CD4-positive, alpha-beta T cell (primary cell): Measurements from ENCODE around the gene DFFA. TPM values are rescaled to one million over a fixed set of nuclear protein-coding genes. Genes with fewer than 3 reads are reported as not detected.
"Not testable (repeated sequence)": the region's sequence is repeated elsewhere in the genome, so short reads cannot be mapped to it uniquely, and the experiment has no call there.

Experiments
- ATAC-seq: fragments of 200-7000 bp; cut with Tn5 transposase; one replicate; pipeline ENCODE4 v1.10.0; 2022; ENCODE audit warnings: mild to moderate bottlenecking; ENCODE audit not compliant: poor library complexity
- CTCF ChIA-PET: fragments of 350-600 bp; sonication (Branson Sonifier 250); formaldehyde crosslinking; loops from one replicate; lab custom pipeline; 2021; ENCODE audit warnings: antibody characterized with exemption, inconsistent platforms; lab: Charles Lee
- POLR2A ChIA-PET: fragments of 350-600 bp; sonication (Branson Sonifier 250); formaldehyde crosslinking; loops from one replicate; lab custom pipeline; 2021; ENCODE audit warnings: antibody characterized with exemption, inconsistent platforms; lab: Charles Lee
- DNase-seq, 14 experiments: peaks; one replicate each; pipeline ENCODE4 v3.0.0-alpha.2; 2013 to 2020; ENCODE audit warnings: mixed read lengths in 2 of 14
- H3K27ac ChIP-seq, 2 donors: one replicate each; pipeline versions ENCODE4 v1.5.1 to v1.7.0; 2013; ENCODE audit warnings: low read length in 2 of 2, low read depth in 1 of 2, mild to moderate bottlenecking in 1 of 2
- H3K27me3 ChIP-seq, 2 experiments: 1 replicate in 1 of 2; 2 replicates in 1 of 2; pipeline versions ENCODE4 v1.6.1 to v1.7.0; 2013; ENCODE audit warnings: low read length in 2 of 2, control low read depth in 1 of 2, mild to moderate bottlenecking in 1 of 2, moderate library complexity in 1 of 2; ENCODE audit not compliant: insufficient read depth in 2 of 2, control insufficient read depth in 1 of 2
- H3K36me3 ChIP-seq: one replicate; pipeline ENCODE4 v1.6.1; 2013; ENCODE audit warnings: low read length, control low read depth; ENCODE audit not compliant: insufficient read depth
- H3K4me1 ChIP-seq: one replicate; pipeline ENCODE4 v1.6.1; 2013; ENCODE audit warnings: low read length, control low read depth; ENCODE audit not compliant: insufficient read depth
- H3K4me3 ChIP-seq: one replicate; pipeline ENCODE4 v1.5.1; 2013; ENCODE audit warnings: mild to moderate bottlenecking, low read length, moderate library complexity
- H3K9me3 ChIP-seq, 2 experiments: 1 replicate in 1 of 2; 2 replicates in 1 of 2; pipeline versions ENCODE4 v1.6.1 to v1.7.0; 2013; ENCODE audit warnings: low read length in 2 of 2, mild to moderate bottlenecking in 2 of 2, control low read depth in 1 of 2, moderate library complexity in 1 of 2; ENCODE audit not compliant: control insufficient read depth in 1 of 2, insufficient read depth in 1 of 2
- H3K27ac Mint-ChIP-seq: one replicate; pipeline ENCODE4 v1.8.0; 2020; ENCODE audit warnings: mixed read lengths
- H3K27me3 Mint-ChIP-seq: one replicate; pipeline ENCODE4 v1.8.0; 2021; ENCODE audit warnings: mixed read lengths
- H3K36me3 Mint-ChIP-seq: one replicate; pipeline ENCODE4 v1.8.0; 2021; ENCODE audit warnings: low read depth, mixed read lengths
- H3K4me1 Mint-ChIP-seq: one replicate; pipeline ENCODE4 v1.8.0; 2021; ENCODE audit warnings: low read depth, mixed read lengths
- H3K4me3 Mint-ChIP-seq: one replicate; pipeline ENCODE4 v1.8.0; 2020; ENCODE audit warnings: mild to moderate bottlenecking, mixed read lengths
- H3K9me3 Mint-ChIP-seq: one replicate; pipeline ENCODE4 v1.8.0; 2020; ENCODE audit warnings: mixed read lengths
- CTCF ChIP-seq: fragments of 200-600 bp; IDR thresholded peaks from one replicate; pipeline ENCODE4 v1.8.0; 2022; ENCODE audit warnings: antibody characterized with exemption, mild to moderate bottlenecking
- intact Hi-C, 2 experiments: fragments of 100-400 bp; cut with DNase I in 1 of 2; cut with micrococcal nuclease in 1 of 2; formaldehyde crosslinking; loops; one replicate each; pipeline versions ENCODE4 v1.15.1 to v1.9.0; 2023 to 2025; cut with DNase I, micrococcal nuclease
- total RNA-seq, 174 experiments: library from RNA in 2 of 174; stranded (reverse) in 2 of 174; gene quantifications; one replicate each; pipeline ENCODE4 v1.2.3 and lab custom pipeline; 2021 to 2026

The DFFA gene
- total RNA-seq, 2 experiments from 2014 or later = 7.4 to 9.1 TPM

GRCh38 chr1:10419351-10419750, 53.0 kb downstream of the DFFA start:
- peaks cover 5% of the 10 kb centered on the region for H3K4me1 Mint-ChIP-seq
- no peaks in the 10 kb centered on the region for H3K27me3 Mint-ChIP-seq
- TF ChIP-seq CTCF = no peak
- Histone ChIP-seq H3K27ac (no peak overlapping the region), H3K4me1 (peaks cover 6% of the 10 kb centered on the region), H3K36me3 (peaks cover 31% of the 10 kb centered on the region), H3K9me3 (no peaks in the 10 kb centered on the region), H3K27me3 (no peaks in the 10 kb centered on the region), H3K4me3 (no peak overlapping the region)
- no peak for ATAC-seq
- ChIA-PET POLR2A (no interaction called here), CTCF (no interaction called here)
- no peaks in the 10 kb centered on the region for H3K9me3 Mint-ChIP-seq
- intact Hi-C loops = no loop called here
- peaks cover 61% of the 10 kb centered on the region for H3K36me3 Mint-ChIP-seq
- no peak overlapping the region for H3K4me3 Mint-ChIP-seq
- H3K27ac Mint-ChIP-seq = no peak overlapping the region
- DNase-seq = no peak

- H3K4me1 ChIP-seq = not testable (repeated sequence)
Measured at GRCh38 chr1:10418741-10419140, 53.6 kb downstream of the DFFA start.

GRCh38 chr1:10415967-10416366, 56.4 kb downstream of the DFFA start:
- H3K9me3 Mint-ChIP-seq, H3K27me3 ChIP-seq, CTCF ChIA-PET, POLR2A ChIA-PET, intact Hi-C loops, H3K9me3 ChIP-seq, H3K4me1 ChIP-seq, DNase-seq, ATAC-seq, H3K4me3 ChIP-seq, H3K27me3 Mint-ChIP-seq, H3K4me3 Mint-ChIP-seq, H3K4me1 Mint-ChIP-seq, H3K27ac ChIP-seq, H3K27ac Mint-ChIP-seq: not testable (repeated sequence)
- H3K36me3 ChIP-seq = peaks cover 54% of the 10 kb centered on the region
- peaks cover 88% of the 10 kb centered on the region for H3K36me3 Mint-ChIP-seq

More at GRCh38 chr1:10418741-10419140, 53.6 kb downstream of the DFFA start:
- intact Hi-C loops, H3K4me1 Mint-ChIP-seq, DNase-seq, H3K27ac Mint-ChIP-seq, H3K27me3 Mint-ChIP-seq, H3K4me3 Mint-ChIP-seq, H3K9me3 ChIP-seq, H3K9me3 Mint-ChIP-seq, H3K27me3 ChIP-seq, H3K27ac ChIP-seq, ATAC-seq, POLR2A ChIA-PET, H3K4me3 ChIP-seq: not testable (repeated sequence)
- peaks cover 31% of the 10 kb centered on the region for H3K36me3 ChIP-seq
- peaks cover 66% of the 10 kb centered on the region for H3K36me3 Mint-ChIP-seq
- CTCF ChIA-PET = interaction anchor here (1.2 kb wide), 1 partner anchor 11 kb away, joined by 3 read pairs; the partner anchor contains the start of gene CENPS

- no peaks in the 10 kb centered on the region for H3K9me3 Mint-ChIP-seq
- DNase-seq (peak in 3 of 14 experiments; percentile 21 to 46 (median 43)), ATAC-seq (peak; percentile 51)
- no peak overlapping the region for H3K4me3 ChIP-seq
- H3K27ac ChIP-seq = no peak overlapping the region
- POLR2A ChIA-PET = no interaction called here
- H3K4me1 ChIP-seq = peaks cover 6% of the 10 kb centered on the region
- peaks cover 89% of the 10 kb centered on the region for H3K36me3 Mint-ChIP-seq
- H3K9me3 ChIP-seq = no peaks in the 10 kb centered on the region
- no peak for TF ChIP-seq CTCF
- peaks cover 5% of the 10 kb centered on the region for H3K4me1 Mint-ChIP-seq
- intact Hi-C loops = no loop called here
- peak overlapping the region; percentile 10 for H3K27ac Mint-ChIP-seq
- H3K27me3 ChIP-seq = no peaks in the 10 kb centered on the region
- no peak overlapping the region for H3K4me3 Mint-ChIP-seq
- H3K36me3 ChIP-seq = peaks cover 56% of the 10 kb centered on the region
- H3K27me3 Mint-ChIP-seq = no peaks in the 10 kb centered on the region
- CTCF ChIA-PET = no interaction called here
Measured at GRCh38 chr1:10415211-10415930, 57.0 kb downstream of the DFFA start.
